Esophagus muscularis mucosa (tissue), 3 donors: ENCODE results near the gene ZNF516.

Experiments used
- CTCF ChIP-seq, 3 experiments: fragments of 200-600 bp in 2 of 3; fragments of 450-650 bp in 1 of 3; sonication (generic) in 2 of 3; IDR thresholded peaks; one replicate each; pipeline ENCODE4 v1.5.1; 2017 to 2019; ENCODE audit warnings: antibody characterized with exemption in 3 of 3, mild to moderate bottlenecking in 2 of 3, moderate library complexity in 1 of 3
- POLR2A ChIP-seq: fragments of 450-650 bp; IDR thresholded peaks from one replicate; pipeline ENCODE4 v1.6.1; 2017; ENCODE audit warnings: antibody characterized with exemption, moderate library complexity, mild to moderate bottlenecking, low read depth

DNA sequence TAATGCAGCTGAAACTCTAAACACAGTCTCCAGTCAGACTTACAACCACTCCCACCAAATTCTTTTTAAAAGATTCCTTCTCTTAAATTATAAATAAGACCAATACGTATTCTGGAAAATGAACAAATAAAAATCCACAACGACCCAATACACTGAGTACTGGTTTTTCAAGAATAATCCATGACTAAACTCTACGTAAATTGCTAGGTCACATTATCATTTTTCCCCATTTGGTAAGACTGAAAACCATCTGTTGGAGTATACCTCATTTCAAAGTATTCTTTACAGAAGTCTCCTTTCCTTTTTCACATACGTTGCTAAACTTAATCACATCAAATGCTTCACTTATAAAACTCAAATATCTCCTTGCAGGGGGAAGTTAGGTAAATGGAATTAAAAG lies 6.0 kb downstream of the ZNF516 start:
- TF ChIP-seq CTCF (IDR thresholded peaks at IDR 0.05) (no peak), POLR2A (no peak)
